Muscle of leg (tissue), 11 donors: ENCODE measurements around the gene ZNF18. TPM values are rescaled to one million over a fixed set of nuclear protein-coding genes. Genes with fewer than 3 reads are reported as not detected.

Experiments
- DNase-seq: peaks from one replicate; pipeline ENCODE4 v3.0.0; 2013
- H3K27ac ChIP-seq: one replicate; pipeline ENCODE4 v1.5.1; 2013; ENCODE audit warnings: mild to moderate bottlenecking, low read length, control low read depth
- H3K27me3 ChIP-seq: one replicate; pipeline ENCODE4 v1.6.1; 2013; ENCODE audit warnings: low read length; ENCODE audit not compliant: control insufficient read depth, insufficient read depth
- H3K36me3 ChIP-seq: one replicate; pipeline ENCODE4 v1.6.1; 2013; ENCODE audit warnings: low read length; ENCODE audit not compliant: control insufficient read depth, insufficient read depth
- H3K4me1 ChIP-seq: one replicate; pipeline ENCODE4 v1.6.1; 2013; ENCODE audit warnings: low read length; ENCODE audit not compliant: control insufficient read depth, insufficient read depth
- H3K4me3 ChIP-seq: one replicate; pipeline ENCODE4 v1.5.1; 2013; ENCODE audit warnings: low read length, control low read depth
- H3K9me3 ChIP-seq: replicated peaks from 2 replicates; pipeline ENCODE4 v1.6.1; 2013; ENCODE audit warnings: low read depth, low read length; ENCODE audit not compliant: control insufficient read depth
- WGBS: methylation state at CpG from one replicate; pipeline ENCODE4 v1.1.5; 2013; ENCODE audit warnings: missing lambda C conversion rate; ENCODE audit not compliant: insufficient coverage; 5-methylcytosine and 5-hydroxymethylcytosine counted together
- polyA plus RNA-seq, 8 donors: library from polyadenylated mRNA; unstranded; fragments of 120-200 nt; gene quantifications; one replicate each; pipeline versions ENCODE4 v1.2.1 to v1.2.3, GENCODE V29; 2013; ENCODE audit warnings: inconsistent platforms in 1 of 8, low replicate concordance in 1 of 8; ENCODE audit not compliant: insufficient read length in 8 of 8, insufficient read depth in 1 of 8
- total RNA-seq: library from RNA; stranded (reverse); fragments of 120-200 nt; gene quantifications from one replicate; pipeline ENCODE4 v1.2.4, GENCODE V29; 2013

Gene ZNF18
- total and polyA plus RNA-seq, 9 donors, result 5.7 to 9.8 (median 7.1) TPM

- Histone ChIP-seq H3K36me3 (no peaks in the 10 kb centered on the region), H3K9me3 (peaks cover 2% of the 10 kb centered on the region), H3K4me1 (peaks cover 8% of the 10 kb centered on the region), H3K4me3 (no peak overlapping the region), H3K27ac (no peak overlapping the region), H3K27me3 (no peaks in the 10 kb centered on the region)
- DNase-seq, result no peak
- WGBS, result 53% methylated on average over 3 of the region's 4 CpGs
These were observed 68.8 kb downstream of the ZNF18 start for GRCh38 chr17:11928436-11928835.

Other genes with a start within 250 kb of the ZNF18 start
- 34.0 TPM for gene MAP2K4, start 23.4 kb upstream of the ZNF18 start, total RNA-seq
- gene MAP2K4, start 23.4 kb upstream of the ZNF18 start, polyA plus RNA-seq, result 10 to 100 TPM; 17.6 to 23.3 (median 20.2) TPM